Chondrocyte (in vitro differentiated cells): ENCODE measurements around the gene LPP. TPM values are rescaled to one million over a fixed set of nuclear protein-coding genes. Genes with fewer than 3 reads are reported as not detected.

Source experiments
- DNase-seq: peaks from one replicate; pipeline ENCODE4 v3.0.0; 2021; ENCODE audit warnings: mixed read lengths, low spot score
- H3K27ac Mint-ChIP-seq: one replicate; pipeline ENCODE4 v1.8.0; 2021; ENCODE audit warnings: mild to moderate bottlenecking, moderate library complexity, mixed read lengths; ENCODE audit not compliant: unreplicated experiment
- H3K27me3 Mint-ChIP-seq: 2 replicates; pipeline ENCODE4 v1.8.0; 2021; ENCODE audit warnings: low read depth, mixed read lengths
- H3K36me3 Mint-ChIP-seq: 2 replicates; pipeline ENCODE4 v1.8.0; 2021; ENCODE audit warnings: low read depth, mixed read lengths
- H3K4me1 Mint-ChIP-seq: 2 replicates; pipeline ENCODE4 v1.8.0; 2021; ENCODE audit warnings: low read depth, mild to moderate bottlenecking, mixed read lengths
- H3K4me3 Mint-ChIP-seq: one replicate; pipeline ENCODE4 v1.8.0; 2021; ENCODE audit warnings: mild to moderate bottlenecking, moderate library complexity, mixed read lengths; ENCODE audit not compliant: unreplicated experiment
- H3K9me3 Mint-ChIP-seq: 2 replicates; pipeline ENCODE4 v1.8.0; 2021; ENCODE audit warnings: low read depth, mixed read lengths
- CTCF ChIP-seq: fragments of 200-600 bp; sonication (generic); IDR thresholded peaks from 2 replicates; pipeline ENCODE4 v1.5.0; 2021; ENCODE audit warnings: antibody characterized with exemption, mild to moderate bottlenecking, moderate library complexity
- total RNA-seq: library from RNA; stranded (reverse); gene quantifications from 3 replicates; pipeline ENCODE4 v1.2.1, GENCODE V29; 2021

Gene LPP
- total RNA-seq, 1 donor from 2014 or later, result 295 TPM

- Mint-ChIP-seq H3K4me1 (peaks cover 44% of the 10 kb centered on the region), H3K27me3 (no peaks in the 10 kb centered on the region), H3K36me3 (no peaks in the 10 kb centered on the region), H3K27ac (no peak overlapping the region), H3K9me3 (no peaks in the 10 kb centered on the region), H3K4me3 (no peak overlapping the region)
- no peak for TF ChIP-seq CTCF
- DNase-seq, result no peak
Observed at GRCh38 chr3:188589071-188589470, 435.1 kb downstream of the LPP start.

- no peak overlapping the region for H3K4me3 Mint-ChIP-seq
- no peak for DNase-seq
- H3K36me3 Mint-ChIP-seq, result no peaks in the 10 kb centered on the region
- H3K9me3 Mint-ChIP-seq, result no peaks in the 10 kb centered on the region
- peaks cover 50% of the 10 kb centered on the region for H3K4me1 Mint-ChIP-seq
- no peaks in the 10 kb centered on the region for H3K27me3 Mint-ChIP-seq
- TF ChIP-seq CTCF, result no peak
- H3K27ac Mint-ChIP-seq, result no peak overlapping the region
Observed at GRCh38 chr3:188589771-188590170, 435.8 kb downstream of the LPP start.

GRCh38 chr3:188590557-188590956, 436.6 kb downstream of the LPP start:
- H3K4me3 Mint-ChIP-seq, result no peak overlapping the region
- H3K9me3 Mint-ChIP-seq, result no peaks in the 10 kb centered on the region
- no peak for TF ChIP-seq CTCF
- no peaks in the 10 kb centered on the region for H3K36me3 Mint-ChIP-seq
- no peak for DNase-seq
- no peak overlapping the region for H3K27ac Mint-ChIP-seq
- H3K27me3 Mint-ChIP-seq, result no peaks in the 10 kb centered on the region
- H3K4me1 Mint-ChIP-seq, result peaks cover 56% of the 10 kb centered on the region

- TF ChIP-seq CTCF, result no peak
- Mint-ChIP-seq H3K4me1 (peaks cover 78% of the 10 kb centered on the region), H3K27ac (peak overlapping the region; percentile 62), H3K27me3 (no peaks in the 10 kb centered on the region), H3K4me3 (no peak overlapping the region), H3K9me3 (no peaks in the 10 kb centered on the region), H3K36me3 (no peaks in the 10 kb centered on the region)
- no peak for DNase-seq
Observed at GRCh38 chr3:188594139-188594538, 440.2 kb downstream of the LPP start.

DNA sequence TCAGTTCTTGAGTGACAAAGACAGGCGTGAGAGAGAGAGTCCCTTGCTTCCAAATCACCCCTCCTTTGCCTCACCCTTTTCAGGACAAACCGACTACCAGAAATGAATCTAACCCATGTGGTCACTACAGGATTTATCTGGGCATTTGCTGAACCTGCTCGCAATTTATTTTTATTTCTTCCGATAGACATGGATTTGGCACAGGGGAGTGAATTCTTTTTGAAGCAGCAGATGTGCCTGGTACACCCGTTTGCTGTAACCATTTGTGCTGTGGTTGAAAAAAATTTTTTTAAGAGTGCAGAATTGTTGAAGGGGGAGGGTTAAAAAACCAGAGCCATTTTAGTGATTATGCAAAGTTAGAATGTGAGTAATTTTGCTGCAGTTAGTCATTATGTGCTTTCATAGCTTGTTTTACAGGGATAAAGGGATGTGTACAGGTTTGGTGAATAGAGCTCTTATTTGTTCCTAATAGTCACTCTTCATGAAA, 442.0 kb downstream of the LPP start:
- Mint-ChIP-seq H3K4me3 (peak overlapping the region; percentile 29), H3K27me3 (no peaks in the 10 kb centered on the region), H3K9me3 (no peaks in the 10 kb centered on the region), H3K27ac (peak overlapping the region; percentile 57), H3K36me3 (no peaks in the 10 kb centered on the region), H3K4me1 (peaks cover 70% of the 10 kb centered on the region)
- TF ChIP-seq CTCF, result no peak
- DNase-seq, result no peak
